Stomach (tissue), 4 donors: ENCODE data around the gene BLID.

Experiments used
- EP300 ChIP-seq: sonication (generic); formaldehyde crosslinking; IDR thresholded peaks from one replicate; pipeline ENCODE4 v1.6.1; 2017; ENCODE audit warnings: antibody characterized with exemption
- POLR2A ChIP-seq, 4 donors: fragments of 450-650 bp; IDR thresholded peaks; one replicate each; pipeline ENCODE4 v1.6.1; 2016; ENCODE audit warnings: antibody characterized with exemption in 4 of 4, control low read depth in 2 of 4, mild to moderate bottlenecking in 1 of 4, moderate library complexity in 1 of 4
- POLR2AphosphoS5 ChIP-seq, 3 donors: sonication (generic); formaldehyde crosslinking; IDR thresholded peaks; one replicate each; pipeline ENCODE4 v1.6.1; 2016; ENCODE audit warnings: antibody characterized with exemption in 3 of 3
- TF ChIP-seq, protein P1 (sequence below), 7 experiments: fragments of 450-650 bp in 4 of 7; fragments of 200-600 bp in 3 of 7; sonication (generic) in 3 of 7; IDR thresholded peaks; one replicate each; pipeline ENCODE4 v1.5.1; 2016 to 2019; ENCODE audit warnings: antibody characterized with exemption in 7 of 7, control low read depth in 2 of 7, mild to moderate bottlenecking in 1 of 7

DNA sequence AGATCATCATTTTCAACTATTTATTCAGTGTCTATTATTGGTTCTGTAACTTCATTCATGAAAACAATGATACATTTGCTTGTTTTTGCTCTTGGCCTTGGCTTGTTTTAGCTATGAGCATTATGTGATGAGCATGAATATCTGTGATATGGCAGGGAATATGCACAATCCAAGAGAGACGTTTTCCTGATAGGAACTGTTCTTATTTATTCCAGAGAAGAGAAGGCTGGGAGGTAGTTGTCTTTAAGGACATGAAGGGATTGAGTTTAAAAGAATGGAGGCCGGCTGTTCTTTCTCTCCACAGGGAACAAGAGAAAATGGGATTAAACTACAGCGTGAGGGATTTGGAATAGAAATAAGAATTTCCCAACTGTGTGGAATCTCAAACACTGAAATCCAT is 30.3 kb downstream of the BLID start:
- TF ChIP-seq EP300 (no peak), POLR2A (IDR thresholded peaks at IDR 0.05) (no peak), POLR2AphosphoS5 (IDR thresholded peaks at IDR 0.05) (no peak)
- TF ChIP-seq, protein P1, sequence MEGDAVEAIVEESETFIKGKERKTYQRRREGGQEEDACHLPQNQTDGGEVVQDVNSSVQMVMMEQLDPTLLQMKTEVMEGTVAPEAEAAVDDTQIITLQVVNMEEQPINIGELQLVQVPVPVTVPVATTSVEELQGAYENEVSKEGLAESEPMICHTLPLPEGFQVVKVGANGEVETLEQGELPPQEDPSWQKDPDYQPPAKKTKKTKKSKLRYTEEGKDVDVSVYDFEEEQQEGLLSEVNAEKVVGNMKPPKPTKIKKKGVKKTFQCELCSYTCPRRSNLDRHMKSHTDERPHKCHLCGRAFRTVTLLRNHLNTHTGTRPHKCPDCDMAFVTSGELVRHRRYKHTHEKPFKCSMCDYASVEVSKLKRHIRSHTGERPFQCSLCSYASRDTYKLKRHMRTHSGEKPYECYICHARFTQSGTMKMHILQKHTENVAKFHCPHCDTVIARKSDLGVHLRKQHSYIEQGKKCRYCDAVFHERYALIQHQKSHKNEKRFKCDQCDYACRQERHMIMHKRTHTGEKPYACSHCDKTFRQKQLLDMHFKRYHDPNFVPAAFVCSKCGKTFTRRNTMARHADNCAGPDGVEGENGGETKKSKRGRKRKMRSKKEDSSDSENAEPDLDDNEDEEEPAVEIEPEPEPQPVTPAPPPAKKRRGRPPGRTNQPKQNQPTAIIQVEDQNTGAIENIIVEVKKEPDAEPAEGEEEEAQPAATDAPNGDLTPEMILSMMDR (IDR thresholded peaks at IDR 0.05) = no peak
